NCI-H1436 (cell line): Measurements from ENCODE around the gene C15orf39.
"Not testable (repeated sequence)": the region's sequence is repeated elsewhere in the genome, so short reads cannot be mapped to it uniquely, and the experiment has no call there.

Source experiments
- DNase-seq: peaks from one replicate; lab custom pipeline; 2025; lab: John Stamatoyannopoulos, UW

C15orf39 gene

DNA sequence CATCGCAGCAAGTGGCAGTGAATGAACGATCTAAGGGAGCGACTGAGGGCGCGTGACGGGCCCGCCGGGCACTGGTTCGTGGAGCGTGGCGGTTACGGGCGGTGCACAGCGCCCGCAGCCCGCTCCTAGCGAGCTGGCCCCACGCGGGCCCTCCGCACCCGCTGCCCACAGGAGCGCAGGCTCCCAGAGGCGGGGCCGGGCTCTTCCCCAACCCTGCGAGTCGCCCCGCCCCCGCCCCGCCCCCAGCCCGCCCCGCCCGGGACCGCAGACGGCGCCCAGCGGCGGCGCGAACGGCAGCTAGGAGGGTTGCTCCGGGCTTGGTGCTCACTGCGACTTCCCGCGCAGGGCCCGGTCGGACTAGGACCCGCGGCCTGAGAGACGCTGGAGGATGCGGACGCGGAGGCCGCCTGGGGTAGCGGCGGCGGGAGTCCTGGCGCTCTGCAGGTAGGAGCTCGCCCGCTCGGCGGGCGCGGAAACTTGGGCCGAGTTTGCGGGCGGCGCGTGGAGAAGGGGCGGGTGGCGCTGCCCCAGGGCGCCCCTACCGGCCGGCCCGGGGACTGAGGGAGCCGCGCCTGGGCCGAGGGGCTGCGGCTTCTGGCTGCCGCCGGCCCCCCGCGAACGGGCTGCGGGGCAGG is at the start of gene C15orf39:
C15orf39 (plus strand) TSS at position 267 of the 635 bp plus-strand sequence. CDS start 4,167 bp downstream, outside the sequence.
- DNase-seq, result peak; percentile 50

DNA sequence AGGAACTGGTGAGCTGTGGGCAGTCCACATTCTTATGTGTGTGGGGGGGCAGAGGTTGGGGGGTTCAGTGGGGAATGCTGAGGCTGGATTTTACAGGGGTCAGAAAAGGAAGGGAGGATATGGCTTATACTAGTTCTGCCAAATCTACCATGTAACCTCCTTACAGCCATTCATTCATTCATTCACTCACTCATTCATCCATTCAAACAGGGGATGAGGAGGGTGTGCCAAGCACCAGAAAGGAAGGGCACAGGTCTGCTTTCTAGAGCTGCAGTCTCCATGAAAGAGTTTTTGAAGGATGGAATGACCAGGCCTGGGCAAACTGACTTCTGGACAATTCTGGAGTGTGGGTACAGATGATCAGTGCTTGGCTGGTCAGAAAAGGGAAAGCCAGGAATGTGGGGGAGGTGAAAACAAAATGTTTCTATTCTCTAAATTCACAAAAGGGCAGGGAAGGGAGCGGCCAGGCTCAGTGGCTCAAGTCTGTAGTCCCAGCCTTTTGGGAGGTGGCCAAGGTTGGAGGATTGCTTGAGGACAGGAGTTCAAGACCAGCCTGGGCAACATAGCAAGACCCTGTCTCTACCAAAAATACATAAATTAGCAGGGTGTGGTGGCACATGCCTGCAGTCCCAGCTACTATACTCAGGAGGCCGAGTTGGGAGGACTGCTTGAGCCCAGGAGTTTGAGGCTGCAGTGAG is 49.2 kb upstream of the C15orf39 start:
- DNase-seq, result no peak

DNA sequence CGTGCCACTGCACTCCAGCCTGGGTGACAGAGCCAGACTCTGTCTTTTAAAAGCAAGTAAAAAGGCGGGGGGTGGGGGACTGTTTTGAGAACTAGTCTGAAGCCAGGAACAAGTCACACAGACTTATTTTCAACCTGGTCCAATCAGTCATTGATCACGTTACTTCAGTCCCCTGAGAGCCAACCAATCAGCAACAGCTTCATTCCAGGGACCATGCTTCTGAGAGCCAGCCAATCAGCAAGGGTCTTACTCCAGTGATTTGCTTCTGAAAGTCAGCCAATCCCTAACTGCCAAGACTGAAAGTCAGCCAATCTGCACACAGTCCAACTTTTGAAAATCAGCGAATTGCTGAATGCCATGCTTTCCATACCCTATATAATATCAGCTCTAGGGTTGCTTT is 48.6 kb upstream of the C15orf39 start:
- no peak for DNase-seq

DNA sequence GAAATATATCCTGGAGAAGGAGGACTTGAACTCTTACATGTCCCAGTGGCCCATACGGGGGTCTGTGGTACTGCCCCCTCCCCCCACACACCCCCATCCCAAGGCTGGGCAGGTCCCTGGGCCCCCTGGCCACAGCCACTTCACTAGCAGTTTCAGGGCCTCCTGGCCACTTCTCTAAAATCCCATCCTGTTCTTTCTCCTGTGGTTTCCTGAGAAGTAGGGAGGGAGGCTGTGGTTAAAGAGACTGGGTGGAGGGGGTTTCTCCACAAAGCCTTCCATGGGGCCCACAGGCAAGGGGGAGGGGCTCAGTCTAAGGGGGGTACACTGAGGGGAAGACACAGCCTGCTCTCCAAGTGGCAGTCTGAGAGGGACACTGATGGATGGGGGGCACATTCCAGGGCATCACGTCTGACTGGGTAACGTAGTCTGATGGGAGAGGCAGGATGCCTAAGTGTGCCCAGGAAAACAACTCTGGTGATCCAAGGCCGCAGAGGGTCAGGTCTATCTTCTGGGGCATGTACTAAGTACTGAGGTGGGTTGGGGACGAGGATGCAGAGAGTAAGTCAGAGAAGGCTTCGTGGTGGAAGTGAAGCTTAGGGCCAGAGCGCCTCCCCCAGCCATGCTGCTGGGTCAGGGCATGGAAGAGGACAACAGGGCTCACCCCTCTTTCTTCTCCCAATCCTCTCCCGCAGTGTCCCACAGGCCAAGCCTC is 48.0 kb upstream of the C15orf39 start:
- no peak for DNase-seq

DNA sequence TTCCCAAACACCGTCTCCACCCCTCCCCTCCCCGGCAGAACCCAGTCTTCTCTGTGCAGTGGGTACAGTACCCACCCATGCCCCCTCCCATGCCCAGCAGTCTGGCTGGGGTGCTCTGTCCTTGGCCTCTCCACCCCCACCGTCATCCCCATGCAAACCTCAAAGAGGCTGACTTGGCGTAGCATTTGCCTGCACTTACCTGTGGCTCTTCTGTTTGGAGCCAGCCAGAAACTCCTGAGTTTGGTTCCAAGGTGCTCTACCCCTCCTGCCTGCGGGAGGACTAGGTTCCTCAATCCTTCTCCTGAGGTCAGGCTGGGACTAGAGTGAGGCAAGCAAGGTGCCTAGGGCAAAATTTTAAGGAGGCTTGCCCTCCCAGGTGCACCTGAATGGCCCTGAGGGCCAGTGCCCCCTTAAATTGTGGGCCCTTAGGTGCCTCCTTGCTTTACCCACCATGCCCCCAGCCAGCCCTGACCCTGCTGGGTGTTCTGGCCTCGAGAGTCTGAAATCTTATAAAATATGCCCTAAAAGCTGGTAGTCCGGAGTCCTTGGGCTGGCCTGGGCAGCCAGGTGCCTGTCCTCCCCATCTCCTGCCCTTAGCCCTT is 47.1 kb upstream of the C15orf39 start:
- no peak for DNase-seq

DNA sequence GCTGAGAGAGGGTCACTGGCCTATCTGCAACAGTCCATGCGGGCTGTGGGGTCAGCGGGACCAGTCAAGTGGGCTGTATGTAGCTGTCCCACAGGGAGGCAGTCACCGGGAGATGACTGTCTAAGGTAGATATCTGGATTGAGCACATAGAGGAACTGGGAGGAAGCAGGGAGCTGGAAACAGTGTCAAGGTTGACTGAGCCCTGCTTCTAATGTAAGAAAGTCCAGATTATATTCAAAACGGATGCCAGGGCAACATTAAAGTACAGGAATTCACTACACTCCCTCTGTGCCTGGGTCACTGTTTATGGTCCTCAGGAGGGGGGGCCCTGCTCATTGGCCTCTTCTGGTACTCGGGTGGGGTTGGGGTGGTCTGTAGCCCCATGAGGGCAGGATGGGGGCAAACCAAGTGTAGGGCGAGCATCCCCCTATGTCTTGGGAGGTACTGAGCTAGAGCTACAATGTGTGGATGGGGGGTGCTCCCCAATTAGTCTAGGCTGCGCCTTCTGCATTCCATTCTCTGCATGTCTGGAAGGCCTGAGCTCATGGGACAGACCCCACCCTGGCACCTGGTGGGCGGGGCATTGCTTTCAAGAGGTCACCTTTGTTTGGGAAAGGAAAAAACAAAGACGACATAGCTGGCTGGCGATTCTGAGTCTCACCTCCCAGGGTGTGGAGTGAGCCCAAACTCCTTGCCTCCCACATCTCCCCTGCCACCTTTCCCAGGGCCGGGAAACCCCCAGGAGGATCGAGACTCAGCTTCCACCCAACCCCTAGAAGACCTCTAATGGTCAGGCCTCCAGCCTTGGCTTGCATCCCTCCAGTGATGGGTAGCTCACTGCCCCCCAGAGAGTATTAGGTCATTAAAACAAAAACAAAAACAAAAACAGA is 45.1 kb upstream of the C15orf39 start:
- DNase-seq, result no peak

DNA sequence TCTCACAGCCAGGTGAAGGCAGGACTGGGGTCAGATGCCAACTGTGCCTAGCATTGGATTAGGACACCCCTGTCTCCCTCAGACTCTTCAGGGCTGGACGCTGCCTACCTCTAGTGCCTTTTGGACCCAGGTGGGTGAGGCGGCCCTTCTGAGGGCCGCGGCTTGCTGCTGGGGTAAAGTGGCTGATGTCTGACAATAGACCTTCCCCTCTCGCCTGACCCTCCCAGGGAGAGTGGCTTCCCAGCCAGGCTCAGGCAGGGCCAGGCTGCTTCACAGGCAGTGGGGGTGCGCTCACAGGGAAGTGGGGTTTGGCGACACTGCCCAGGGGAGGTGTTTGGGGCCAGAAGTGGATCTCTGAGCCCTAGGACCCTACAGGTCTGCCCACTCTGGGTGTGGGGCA is 43.3 kb upstream of the C15orf39 start:
- no peak for DNase-seq

DNA sequence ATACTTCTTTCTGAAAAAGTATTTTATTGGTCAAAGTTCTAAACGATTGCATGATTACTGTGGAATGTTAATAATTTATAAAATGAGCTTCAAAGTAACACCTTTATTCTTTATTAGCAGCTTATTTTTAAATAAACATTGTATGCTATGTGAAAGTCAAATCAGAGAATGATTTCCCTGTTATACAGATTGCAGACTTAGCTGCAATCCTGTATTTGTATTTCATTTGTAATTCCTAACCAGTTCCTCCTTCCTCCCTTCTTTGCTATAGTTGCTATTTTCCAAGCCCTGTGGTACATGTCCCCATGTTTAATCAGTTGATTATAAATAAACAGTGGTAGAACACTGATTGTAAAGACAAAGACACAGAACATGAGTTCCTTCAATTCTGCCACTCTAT is 42.4 kb upstream of the C15orf39 start:
- no peak for DNase-seq

GRCh38 chr15:75161106-75161916 is 40.4 kb upstream of the C15orf39 start:
- no peak for DNase-seq

DNA sequence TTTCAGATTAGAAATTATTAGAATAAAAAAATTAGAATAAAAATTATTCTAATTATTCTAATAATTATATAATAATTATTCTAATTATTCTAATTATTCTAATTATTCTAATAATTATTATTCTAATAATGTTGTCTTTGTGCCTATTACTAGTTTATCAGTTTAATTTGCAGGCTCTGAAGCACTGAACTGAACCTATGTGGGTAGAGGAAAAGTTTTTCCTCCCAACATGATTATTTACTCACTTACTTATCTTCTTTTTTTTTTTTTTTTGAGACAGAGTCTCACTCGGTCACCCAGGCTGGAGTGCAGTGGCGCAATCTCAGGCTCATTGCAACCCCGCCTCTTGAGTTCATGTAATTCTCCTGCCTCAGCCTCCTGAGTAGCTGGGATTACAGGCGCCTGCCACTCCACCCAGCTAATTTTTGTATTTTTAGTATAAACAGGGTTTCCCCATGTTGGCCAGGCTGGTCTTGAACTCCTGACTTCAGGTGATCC is 39.7 kb upstream of the C15orf39 start:
- DNase-seq, result no peak

DNA sequence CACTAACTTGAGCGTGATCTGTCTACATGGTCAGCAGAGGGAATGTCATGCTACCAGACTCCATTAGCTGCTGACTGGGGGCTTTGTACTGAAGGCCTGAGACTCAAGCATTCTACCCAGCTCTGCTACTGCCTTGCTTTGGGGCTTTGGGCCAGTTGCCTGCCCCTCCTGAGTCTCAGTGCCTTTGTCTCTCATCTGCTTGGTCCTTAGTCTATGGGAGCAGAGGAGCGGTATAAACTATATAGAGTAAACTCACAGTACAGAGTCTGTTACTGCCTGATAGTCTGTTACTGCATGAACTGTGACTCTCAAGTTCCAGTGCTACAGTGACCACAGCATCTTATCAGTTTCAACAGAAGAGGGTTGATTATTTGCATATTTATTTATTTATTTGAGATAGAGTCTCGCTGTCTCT is 38.5 kb upstream of the C15orf39 start:
- no peak for DNase-seq

GRCh38 chr15:75164625-75165350 is 36.9 kb upstream of the C15orf39 start:
- no peak for DNase-seq

GRCh38 chr15:75166489-75167063 is 35.1 kb upstream of the C15orf39 start:
- not testable (repeated sequence) for DNase-seq

DNA sequence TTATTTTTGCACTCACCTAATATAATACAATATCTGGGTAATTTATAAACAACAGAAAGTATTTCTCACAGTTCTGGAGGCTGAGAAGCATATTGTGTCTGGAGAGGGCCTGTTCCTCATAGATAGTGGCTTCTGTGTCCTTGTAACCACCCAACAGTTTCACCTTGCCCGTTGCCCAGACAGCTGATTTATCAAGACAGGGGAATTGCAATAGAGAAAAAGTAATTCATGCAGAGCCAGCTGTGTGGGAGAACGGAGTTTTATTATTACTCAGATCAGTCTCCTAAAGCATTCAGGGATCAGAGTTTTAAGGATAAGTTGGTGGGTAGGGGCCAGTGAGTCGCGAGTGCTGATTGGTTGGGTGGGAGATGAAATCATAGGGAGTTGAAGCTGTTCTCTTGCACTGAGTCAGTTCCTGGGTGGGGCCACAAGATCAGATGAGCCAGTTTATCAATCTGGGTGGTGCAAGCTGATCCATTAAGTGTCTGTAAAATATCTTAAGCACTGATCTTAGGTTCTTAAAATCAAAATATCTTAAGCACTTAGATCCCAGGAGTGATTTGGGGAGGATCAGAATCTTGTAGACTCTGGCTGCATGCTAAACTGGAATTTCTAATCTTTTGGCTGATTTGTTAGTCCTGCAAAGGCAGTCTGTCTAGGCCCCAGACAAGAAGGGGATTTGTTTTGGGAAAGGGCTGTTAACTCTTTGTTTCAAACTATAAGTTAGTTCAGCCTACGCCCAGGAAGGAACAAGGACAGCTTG is 33.9 kb upstream of the C15orf39 start:
- DNase-seq, result no peak

DNA sequence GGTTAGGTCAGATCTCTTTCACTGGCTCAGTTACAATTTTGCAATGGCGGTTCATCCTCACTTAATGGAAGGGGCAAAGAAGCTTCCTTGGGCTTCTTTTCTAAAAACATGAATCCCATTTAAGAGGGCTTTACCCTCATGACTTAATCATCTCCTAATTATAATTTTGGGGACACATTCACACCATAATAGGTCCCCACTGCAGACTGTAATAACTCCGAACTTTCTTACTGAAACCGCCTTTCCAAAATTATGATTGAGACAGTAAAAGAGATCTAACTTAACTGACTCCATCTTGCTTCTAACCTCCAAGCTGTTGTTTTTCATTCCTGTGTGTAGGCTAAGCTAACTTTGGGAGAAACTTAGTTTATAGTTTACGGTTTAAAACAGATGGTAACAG is 33.3 kb upstream of the C15orf39 start:
- DNase-seq, result no peak

- no peak for DNase-seq
These were observed 31.5 kb upstream of the C15orf39 start for GRCh38 chr15:75170203-75170602.

GRCh38 chr15:75170711-75171341 is 30.9 kb upstream of the C15orf39 start:
- DNase-seq, result no peak

- no peak for DNase-seq
These were observed 30.3 kb upstream of the C15orf39 start for GRCh38 chr15:75171408-75171807.
